HG03354 (cell line): ENCODE results near the gene PLEKHO2.
"Not testable (repeated sequence)": the region's sequence is repeated elsewhere in the genome, so short reads cannot be mapped to it uniquely, and the experiment has no call there.

ENCODE experiments used
- ATAC-seq: cut with Tn5 transposase; IDR thresholded peaks from one replicate; pipeline ENCODE4 v1.9.1; 2021; ENCODE audit warnings: mild to moderate bottlenecking; ENCODE audit not compliant: unreplicated experiment, poor library complexity, severe bottlenecking

Gene PLEKHO2, protein sequence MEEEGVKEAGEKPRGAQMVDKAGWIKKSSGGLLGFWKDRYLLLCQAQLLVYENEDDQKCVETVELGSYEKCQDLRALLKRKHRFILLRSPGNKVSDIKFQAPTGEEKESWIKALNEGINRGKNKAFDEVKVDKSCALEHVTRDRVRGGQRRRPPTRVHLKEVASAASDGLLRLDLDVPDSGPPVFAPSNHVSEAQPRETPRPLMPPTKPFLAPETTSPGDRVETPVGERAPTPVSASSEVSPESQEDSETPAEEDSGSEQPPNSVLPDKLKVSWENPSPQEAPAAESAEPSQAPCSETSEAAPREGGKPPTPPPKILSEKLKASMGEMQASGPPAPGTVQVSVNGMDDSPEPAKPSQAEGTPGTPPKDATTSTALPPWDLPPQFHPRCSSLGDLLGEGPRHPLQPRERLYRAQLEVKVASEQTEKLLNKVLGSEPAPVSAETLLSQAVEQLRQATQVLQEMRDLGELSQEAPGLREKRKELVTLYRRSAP

DNA sequence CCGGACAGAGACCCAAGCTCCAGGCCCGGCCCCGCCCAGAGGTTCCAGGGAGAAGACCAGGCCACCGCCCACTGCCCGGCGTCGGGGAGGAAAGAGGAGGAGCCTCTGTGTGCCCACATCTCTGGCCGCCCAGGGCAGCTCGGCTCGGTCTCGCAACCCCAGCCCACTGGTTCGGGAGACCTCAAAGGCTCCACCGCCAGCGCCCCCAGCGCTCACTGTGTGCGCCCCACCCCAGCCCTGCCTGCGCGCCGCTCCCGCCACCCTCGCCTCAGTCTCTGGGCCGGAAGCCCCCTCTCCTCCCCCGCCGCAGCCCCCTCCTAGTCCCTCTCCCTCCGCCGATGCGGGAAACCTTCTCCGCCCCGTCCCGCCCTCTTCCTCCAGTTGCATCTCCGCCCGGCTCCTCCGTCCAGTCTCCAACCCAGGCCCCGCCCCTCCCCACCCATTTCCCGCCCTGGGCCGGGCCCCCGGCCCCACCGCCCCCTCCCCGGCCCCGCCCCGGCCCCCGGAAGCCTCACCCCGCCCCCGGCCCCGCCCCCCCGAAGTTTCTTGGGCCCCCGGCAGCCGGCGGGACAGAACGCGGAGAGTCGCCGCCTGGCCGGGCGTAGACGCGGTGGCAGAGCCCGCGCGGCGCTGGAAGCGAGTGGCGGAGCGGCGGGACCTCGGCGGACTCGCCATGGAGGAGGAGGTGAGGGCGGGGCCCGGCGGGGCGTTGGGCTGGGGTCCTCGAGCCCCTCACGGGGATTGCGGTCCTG lies at the start of gene PLEKHO2:
Gene PLEKHO2 (plus strand): TSS at position 572 of the 752 bp plus-strand sequence. CDS start 102 bp downstream, at position 674.
- peak; percentile 64 for ATAC-seq

DNA sequence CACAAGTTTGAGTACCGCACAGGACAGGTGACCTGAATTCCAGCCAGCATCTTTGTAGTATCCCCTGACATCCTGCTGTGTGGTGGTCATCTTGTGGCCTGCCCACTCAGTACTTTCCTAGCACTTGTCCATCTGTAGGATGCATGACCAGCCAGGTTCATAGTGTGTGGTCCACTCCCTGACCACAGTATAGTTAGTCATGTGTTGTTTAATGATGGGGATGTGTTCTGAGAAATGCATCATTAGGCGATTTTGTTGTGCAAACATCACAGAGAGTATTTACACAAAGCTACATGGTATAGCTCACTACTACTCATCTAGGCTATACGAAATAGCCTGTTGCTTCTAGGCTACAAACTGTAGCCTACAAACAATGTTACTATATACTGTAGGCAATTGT lies 49.4 kb upstream of the PLEKHO2 start:
- ATAC-seq: no peak

DNA sequence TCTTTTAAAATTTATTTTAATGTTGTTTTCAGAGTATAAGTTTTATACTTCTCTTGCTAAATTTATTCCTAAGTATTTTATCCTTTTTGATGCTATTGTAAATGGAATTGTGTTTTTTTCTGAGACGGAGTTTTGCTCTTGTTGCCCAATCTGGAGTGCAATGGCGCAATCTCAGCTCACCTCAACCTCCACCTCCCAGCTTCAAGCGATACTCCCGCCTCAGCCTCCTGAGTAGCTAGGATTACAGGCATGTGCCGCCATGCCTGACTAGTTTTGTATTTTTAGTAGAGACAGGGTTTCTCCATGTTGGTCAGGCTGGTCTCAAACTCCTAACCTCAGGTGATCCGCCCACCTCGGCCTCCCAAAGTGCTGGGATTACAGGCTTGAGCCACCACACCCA lies 46.4 kb upstream of the PLEKHO2 start:
- ATAC-seq: not testable (repeated sequence)

DNA sequence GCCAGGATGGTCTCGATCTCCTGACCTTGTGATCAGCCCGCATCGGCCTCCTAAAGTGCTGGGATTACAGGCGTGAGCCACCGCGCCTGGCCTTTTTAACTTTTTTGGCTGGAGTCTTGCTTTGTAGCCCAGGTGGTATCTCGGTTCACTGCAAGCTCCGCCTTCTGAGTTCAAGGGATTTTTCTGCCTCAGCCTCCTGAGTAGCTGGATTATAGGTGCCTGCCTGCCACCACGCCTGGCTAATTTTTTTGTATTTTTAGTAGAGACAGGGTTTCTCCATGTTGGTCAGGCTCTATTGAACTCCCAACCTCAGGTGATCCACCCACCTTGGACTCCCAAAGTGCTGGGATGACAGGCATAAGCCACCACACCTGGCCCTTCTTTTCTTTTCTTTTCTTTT lies 45.8 kb upstream of the PLEKHO2 start:
- not testable (repeated sequence) for ATAC-seq

DNA sequence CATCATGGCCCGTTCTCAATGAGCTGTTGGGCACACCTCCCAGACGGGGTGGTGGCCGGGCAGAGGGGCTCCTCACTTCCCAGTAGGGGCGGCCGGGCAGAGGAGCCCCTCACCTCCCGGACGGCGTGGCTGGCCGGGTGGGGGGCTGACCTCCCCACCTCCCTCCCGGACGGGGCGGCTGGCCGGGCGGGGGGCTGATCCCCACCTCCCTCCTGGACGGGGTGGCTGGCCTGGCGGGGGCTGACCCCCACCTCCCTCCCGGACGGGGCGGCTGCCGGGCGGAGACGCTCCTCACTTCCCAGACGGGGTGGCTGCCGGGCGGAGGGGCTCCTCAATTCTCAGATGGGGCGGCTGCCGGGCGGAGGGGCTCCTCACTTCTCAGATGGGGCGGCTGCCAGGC lies 42.8 kb upstream of the PLEKHO2 start:
- not testable (repeated sequence) for ATAC-seq

DNA sequence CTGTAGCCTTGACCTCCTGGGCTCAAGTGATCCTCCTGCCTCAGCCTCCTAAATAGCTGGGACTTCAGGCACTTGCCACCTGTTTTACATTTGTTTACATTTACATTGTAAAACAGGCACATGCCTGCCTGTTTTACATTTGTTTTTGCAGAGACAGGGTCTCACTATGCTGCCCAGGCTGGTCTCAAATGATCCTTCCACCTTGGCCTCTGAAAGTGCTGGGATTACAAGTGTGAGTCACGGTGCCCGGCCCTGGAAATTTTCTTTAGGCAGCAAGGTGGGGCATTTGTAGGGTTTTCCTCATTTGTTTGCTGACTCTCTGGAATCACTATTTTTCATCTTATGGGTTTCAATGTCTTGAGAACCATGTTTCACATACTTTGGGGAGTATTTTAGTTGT lies 41.2 kb upstream of the PLEKHO2 start:
- no peak for ATAC-seq

DNA sequence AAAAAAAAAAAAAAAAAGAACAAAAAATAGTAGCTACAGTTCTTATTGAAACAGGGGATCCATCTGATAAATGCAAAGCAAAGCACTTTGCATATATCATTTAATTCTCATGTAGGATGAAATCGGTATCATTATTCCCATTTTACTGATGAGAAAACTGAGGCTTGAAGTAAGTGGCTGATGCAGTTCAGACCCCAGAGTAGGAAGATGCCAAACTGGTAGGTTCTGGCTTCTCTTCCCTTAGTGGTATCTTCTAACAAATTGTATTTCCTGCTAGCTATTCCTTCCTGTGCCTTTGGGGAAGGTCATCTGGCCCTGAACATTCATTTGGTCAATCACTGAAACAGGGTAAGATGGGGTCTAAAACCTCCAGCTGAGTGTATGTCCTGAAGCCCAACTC lies 38.2 kb upstream of the PLEKHO2 start:
- ATAC-seq: no peak

DNA sequence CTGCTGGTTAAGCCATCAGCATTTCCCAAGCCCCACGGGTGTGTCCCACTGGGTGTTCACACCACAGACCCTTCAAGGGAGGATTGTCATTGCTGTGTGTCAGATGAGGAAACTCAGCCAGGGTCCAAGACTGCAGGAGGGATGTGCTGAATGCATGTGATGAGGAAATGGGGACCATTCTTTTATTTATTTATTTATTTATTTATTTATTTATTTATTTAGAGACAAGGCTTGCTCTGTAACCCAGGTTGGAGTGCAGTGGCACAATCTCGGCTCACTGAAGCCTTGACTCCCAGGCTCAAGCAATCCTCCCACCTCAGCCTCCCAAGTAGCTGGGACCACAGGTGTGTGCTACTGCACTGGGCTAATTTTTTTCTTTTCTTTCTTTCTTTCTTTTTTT lies 37.1 kb upstream of the PLEKHO2 start:
- no peak for ATAC-seq

DNA sequence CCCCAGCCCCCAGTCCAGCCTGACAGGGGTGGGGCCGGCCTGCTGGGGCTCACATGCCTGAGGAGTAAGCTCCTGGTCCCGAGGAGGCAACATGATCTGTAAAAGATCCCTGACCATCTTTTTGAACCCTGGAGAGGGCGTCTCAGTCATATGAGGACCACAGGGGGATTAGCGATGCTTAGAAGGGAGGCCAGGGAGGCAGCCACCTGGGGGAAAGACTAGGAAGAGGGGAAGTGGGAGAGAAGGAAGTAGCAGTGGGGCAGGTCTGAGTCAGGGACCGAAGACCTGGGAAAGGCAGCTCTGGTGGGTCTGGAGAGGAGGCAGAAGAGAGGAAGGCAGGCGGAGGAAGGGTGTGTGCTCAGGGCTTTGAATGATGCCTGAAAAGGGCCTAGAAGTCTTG lies 35.2 kb upstream of the PLEKHO2 start:
- no peak for ATAC-seq

DNA sequence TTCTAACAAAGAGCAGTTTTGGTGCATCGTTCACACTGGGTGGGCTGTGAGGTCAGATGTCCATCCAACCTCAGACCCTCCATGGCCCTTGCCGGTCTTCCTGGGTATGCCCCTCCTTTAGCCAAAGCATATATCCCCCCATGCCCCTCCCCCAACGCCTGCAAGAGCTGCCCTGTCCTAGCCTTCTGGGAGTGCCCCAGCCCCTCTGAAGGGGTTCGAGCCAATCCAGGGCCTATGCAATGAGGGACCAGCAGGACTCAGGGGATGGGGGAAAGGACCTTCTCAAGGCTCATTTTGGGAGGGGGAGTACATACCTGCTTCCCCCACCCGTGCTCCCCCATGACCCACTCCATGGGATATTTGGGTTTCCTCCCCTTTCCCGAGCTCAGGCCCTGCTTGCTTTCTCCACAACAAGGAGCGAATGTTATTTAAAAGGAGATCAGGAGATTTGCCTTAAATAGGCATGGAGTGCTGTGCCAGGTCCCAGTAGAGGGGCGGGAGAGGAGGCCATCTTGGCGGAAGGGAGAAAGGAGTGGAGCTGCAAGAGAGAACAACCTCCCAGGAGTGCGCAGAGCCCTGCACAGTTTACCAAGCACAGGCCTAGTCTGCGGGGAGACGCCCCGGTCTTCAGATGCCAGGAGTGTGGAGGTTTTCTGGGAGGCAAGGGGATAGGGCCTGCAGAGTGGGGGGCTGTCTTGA lies 34.5 kb upstream of the PLEKHO2 start:
- no peak for ATAC-seq

DNA sequence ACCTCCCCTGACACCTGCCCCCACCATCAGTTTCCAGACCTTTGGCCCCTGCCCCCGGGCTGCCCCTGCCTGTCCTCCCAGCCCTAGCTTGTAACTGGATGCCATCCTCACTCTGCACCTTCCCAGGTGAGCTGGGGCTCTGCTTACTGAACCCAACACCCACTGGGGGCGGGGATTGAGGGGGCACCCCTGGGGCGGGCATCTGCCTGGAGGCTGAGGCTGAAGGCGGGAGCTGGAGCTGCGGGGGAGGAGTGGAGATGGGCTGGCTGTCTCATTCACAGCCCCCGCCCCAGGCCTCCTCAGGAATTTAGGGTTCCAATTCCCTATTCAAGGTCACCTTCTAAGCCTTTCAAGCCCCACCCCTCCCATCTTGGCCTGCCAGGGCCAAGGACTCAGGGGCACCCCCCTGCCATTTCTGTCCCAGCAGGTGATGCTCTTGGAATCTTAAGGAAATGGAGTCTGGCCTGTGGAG lies 33.9 kb upstream of the PLEKHO2 start:
- no peak for ATAC-seq

DNA sequence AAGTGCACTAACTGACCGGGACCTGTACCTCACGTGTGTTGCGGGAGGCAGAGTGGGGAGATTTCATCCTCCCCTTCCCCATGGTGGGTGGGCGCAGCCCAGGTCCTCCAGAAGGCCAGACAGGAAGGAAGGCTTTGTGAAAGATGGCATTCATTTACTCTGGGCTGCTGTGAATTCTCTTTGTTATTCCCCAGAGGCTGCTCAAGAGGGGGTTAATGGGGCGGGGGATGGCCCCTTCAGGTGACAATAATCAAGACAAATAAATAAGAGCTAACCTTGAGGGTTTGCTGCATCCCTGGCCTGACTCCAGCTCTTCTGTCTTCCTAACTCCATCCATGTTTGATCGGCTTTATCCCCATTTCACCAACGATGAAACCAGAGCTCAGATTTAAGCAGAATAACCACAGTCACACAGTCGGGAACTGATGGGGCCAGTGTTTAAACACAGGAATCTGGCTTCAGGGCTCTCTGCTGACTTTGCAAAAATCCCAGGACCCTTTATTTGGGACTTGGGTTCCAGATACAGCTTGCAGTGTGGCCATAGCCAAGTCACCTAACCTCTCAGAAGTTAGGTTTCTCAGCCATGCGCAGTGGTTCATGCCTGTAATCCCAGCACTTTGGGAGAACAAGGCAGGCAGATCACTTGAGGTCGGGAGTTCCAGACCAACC lies 32.8 kb upstream of the PLEKHO2 start:
- no peak for ATAC-seq

DNA sequence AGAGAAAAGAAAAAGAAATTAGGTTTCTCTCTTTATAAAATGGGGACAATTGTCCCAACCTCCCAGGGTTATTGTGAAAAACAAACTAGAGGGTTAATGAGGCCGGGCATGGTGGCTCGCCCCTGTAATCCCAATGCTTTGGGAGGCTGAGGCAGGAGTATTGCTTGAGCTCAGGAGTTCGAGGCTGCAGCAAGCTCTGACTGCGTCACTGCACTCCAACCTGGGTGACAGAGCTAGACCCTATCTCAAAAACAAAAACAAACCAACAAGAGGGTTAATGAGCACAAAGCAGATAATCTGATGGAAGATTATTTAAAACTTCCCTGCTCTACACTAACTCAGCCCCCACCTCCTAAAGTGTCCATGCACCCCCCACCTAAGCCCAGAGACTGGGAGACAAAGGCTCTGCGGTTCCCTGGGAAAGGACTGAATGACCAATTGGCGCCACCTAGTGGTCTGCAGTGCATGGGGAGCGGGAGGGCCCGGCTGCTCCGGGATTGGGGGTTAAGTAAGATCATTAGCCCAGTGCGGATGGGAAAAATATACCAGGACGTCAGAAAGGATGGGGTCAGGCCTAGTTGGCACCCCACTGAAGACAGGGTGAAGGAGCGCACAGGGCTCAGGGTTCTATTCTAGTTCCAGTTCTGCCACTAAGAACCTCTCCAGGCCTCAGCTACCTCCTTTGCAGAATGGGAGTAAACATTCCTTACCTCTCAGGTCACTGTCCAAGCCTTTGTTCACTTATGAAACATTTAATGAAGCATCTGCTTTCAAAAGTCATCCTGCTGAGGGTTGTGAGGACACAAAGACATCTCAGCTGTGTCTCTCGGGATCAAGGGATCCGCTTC lies 31.8 kb upstream of the PLEKHO2 start:
- ATAC-seq: no peak

DNA sequence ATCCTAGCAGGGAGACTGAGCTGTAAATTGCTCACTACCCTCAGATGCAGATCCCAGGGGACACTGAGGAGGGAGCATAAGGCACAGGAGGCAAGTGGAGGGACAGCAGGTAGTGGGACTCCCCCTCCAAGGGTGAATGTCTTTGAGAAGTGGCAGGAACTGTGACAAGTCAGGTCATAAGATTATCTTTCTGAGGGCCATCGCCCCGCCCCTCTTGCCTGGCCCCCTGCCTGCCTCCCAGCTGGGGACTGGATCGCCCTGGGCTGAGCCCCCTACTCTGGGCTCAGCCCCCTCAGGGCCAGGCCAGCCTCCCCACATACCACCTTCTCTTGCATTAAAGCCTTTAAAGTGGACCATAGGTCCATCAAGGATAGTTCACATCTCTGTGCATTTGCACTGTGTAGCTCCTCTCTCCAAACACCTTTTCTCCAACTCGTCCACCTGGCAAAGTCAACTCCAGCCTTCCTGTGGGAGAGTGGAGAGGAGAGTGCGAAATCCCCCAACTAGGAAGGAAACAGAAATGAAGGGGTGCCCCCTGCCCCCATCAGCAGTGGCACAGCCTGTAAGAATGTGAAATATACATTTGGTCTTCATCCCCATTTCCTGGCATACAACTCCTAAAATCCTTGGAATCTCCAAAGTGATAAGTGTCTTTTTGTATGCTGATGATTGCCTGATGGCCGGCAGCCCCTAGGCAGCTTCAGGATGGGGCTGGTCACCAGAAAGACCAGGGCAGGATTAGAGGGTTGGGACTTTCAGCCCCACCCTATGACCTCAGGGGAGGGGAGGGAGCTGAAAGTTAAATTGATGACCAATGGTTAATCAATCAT lies 31.0 kb upstream of the PLEKHO2 start:
- ATAC-seq: no peak

DNA sequence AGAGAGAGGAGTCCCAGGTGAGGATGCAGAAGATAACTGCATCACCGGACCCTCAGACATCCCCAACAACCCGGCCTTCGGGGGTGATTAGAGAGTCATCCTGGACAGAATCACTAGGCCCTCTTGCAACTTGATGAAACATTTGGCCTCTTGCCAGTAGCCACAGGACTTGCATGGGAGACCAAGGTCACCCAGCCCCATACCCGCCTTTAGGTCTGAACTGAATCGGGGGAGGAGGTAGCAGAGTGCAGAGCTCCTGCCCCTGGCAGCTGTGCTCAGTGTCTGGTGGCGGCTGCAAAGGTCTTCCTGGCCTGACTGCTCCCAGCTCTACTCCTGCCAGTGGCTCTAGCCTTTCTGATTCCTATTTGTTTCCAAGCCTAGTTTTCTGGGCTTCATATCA lies 28.6 kb upstream of the PLEKHO2 start:
- no peak for ATAC-seq

DNA sequence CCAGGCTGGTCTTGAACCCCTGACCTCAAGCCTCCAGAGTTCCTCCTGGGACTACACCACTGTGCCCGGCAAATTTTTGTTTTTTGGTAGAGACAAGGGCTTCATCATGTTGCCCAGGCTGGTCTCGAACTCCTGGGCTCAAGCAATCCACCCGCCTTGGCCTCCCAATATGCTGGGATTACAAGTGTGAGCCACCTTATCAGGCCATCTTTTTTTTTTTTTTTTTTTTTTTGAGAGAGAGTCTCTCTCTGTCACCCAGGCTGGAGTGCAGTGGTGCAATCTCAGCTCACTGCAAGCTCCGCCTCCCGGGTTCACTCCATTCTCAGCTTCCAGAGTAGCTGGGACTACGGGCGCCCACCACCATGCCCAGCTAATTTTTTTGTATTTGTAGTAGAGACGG lies 27.4 kb upstream of the PLEKHO2 start:
- ATAC-seq: not testable (repeated sequence)

DNA sequence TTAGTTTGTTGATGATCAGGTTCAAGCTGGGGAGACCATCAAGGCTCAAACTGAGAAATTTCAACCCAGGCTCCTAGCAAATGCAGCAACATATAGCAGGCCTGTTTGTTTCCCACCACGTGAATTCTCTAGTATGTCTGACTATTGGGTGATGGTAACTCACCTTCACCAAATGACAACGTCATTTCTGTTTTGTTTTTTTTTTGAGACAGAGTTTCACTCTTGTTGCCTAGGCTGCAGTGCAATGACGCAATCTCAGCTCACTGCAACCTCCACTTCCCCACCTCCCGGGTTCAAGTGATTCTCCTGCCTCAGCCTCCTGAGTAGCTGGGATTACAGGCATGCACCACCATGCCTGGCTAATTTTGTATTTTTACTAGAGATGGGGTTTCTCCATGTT lies 26.8 kb upstream of the PLEKHO2 start:
- ATAC-seq: not testable (repeated sequence)

DNA sequence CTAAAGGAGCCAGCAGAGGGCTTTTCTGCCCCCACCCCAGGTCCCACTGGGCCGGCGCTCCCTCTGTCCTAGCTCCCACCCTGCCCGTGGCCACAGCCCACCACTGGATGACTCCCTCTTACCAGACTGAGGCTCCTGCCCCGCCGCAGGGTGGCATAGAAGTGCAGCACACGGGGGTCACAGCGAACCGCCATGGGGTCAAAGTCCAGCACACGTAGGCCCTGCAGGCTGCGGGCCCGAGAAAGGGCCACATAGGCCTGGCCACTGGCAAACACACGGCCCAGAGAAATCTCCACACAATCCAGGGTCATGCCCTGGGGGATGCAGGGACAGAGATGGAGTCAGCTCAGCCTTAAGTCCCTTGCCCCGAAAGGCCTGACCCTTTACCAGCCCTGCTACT lies 25.3 kb upstream of the PLEKHO2 start:
- ATAC-seq: no peak
